IPS-20b (cell line): Measurements from ENCODE around the gene P3R3URF.

Experiments
- H3K27ac ChIP-seq: one replicate; pipeline ENCODE4 v1.5.1; 2013; ENCODE audit warnings: low read length
- H3K27me3 ChIP-seq: 2 replicates; pipeline ENCODE4 v1.6.1; 2013; ENCODE audit warnings: mild to moderate bottlenecking, low read length, inconsistent platforms; ENCODE audit not compliant: insufficient read depth
- H3K36me3 ChIP-seq: 2 replicates; pipeline ENCODE4 v1.6.1; 2013; ENCODE audit warnings: low read depth, mild to moderate bottlenecking, inconsistent platforms, low read length, moderate library complexity; ENCODE audit not compliant: insufficient read depth
- H3K4me1 ChIP-seq: 2 replicates; pipeline ENCODE4 v1.6.1; 2013; ENCODE audit warnings: mild to moderate bottlenecking, control low read depth, inconsistent platforms, low read length, moderate library complexity; ENCODE audit not compliant: insufficient read depth
- H3K4me3 ChIP-seq: 2 replicates; pipeline ENCODE4 v1.5.1; 2013; ENCODE audit warnings: mild to moderate bottlenecking, low read length, inconsistent platforms
- H3K9ac ChIP-seq: 2 replicates; pipeline ENCODE4 v1.6.1; 2013; ENCODE audit warnings: low read depth, mild to moderate bottlenecking, inconsistent platforms, low read length, moderate library complexity
- H3K9me3 ChIP-seq: 2 replicates; pipeline ENCODE4 v1.6.1; 2013; ENCODE audit warnings: mild to moderate bottlenecking, low read depth, low read length, inconsistent platforms; ENCODE audit not compliant: insufficient read depth

P3R3URF gene

DNA sequence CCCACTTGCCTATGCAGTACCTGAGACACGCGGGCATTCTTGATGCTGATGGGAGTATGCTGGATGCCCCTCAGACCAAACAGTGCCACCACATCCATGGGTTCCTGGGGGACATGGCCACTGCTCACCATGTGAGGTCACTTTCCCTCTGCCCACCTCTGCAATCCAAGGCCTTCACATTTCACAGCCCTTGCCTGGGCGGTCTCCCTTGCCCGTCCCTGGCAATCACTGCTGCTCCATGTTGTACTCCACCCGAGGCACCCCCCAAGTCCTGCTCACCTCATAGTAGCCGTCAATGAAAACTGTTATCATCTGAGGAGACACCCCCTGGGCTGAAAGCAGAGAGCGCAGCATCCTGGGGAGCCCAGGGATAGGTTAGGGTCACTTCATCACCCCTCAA lies 17.0 kb upstream of the P3R3URF start:
- no peaks in the 10 kb centered on the region for H3K4me1 ChIP-seq
- H3K4me3 ChIP-seq: no peak overlapping the region
- no peak overlapping the region for H3K27ac ChIP-seq
- peaks cover 50% of the 10 kb centered on the region for H3K36me3 ChIP-seq
- no peaks in the 10 kb centered on the region for H3K27me3 ChIP-seq
- H3K9ac ChIP-seq: no peak overlapping the region
- no peaks in the 10 kb centered on the region for H3K9me3 ChIP-seq

DNA sequence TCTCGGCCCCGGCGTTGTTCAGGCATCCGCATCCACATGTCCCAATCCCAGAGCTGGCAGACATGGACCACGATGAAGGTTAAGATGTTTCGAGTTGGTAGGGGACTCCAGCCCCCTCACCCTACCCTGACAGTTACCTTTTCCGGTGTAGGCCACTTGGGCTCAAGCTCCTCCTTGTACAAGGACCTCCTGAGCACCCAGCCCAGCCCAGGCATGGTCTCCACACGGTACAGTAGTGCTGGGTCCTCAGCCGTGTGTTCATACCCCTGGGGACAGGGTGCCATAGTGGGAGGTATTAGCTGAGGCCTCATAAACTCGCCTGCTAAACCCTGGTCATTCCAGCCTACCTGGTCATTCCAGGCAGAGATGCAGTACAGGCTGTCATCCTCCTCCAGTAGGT lies 15.9 kb upstream of the P3R3URF start:
- Histone ChIP-seq H3K36me3 (peaks cover 57% of the 10 kb centered on the region), H3K27ac (no peak overlapping the region), H3K4me1 (no peaks in the 10 kb centered on the region), H3K27me3 (no peaks in the 10 kb centered on the region), H3K4me3 (no peak overlapping the region), H3K9me3 (no peaks in the 10 kb centered on the region), H3K9ac (no peak overlapping the region)

DNA sequence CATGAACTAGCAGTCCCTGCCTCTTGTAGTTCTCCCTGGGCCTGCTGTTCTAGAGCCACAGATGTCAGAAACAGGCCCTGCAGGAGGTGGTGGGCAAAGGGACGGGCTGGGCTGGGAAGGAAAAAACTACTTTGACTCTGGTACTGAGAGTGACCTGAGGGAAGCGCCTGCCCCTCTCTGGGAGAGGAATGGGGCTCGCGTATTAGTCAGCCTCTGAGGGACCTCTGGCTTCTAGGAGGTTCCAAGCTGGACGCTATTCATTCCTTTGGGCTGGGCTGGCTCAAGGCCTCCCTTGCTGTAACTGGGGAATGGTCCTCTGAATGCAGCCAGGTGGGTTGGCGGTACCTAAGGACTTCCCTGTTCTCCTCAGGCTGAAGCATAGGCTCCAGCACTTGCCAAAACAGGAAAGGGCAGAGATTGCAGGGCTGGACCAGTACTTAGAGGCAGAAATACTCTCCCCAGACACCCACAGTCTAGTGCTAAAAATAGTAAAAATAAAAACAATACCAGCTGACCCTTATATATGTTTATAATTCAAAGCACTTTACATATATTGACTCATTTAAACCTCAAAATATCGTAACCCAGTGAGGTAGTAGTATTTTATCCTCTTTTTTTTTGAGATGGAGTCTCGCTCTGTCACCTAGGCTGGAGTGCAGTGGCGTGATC lies 14.9 kb upstream of the P3R3URF start:
- no peaks in the 10 kb centered on the region for H3K27me3 ChIP-seq
- H3K27ac ChIP-seq: no peak overlapping the region
- no peak overlapping the region for H3K9ac ChIP-seq
- H3K4me3 ChIP-seq: no peak overlapping the region
- no peaks in the 10 kb centered on the region for H3K9me3 ChIP-seq
- H3K36me3 ChIP-seq: peaks cover 57% of the 10 kb centered on the region
- H3K4me1 ChIP-seq: no peaks in the 10 kb centered on the region

DNA sequence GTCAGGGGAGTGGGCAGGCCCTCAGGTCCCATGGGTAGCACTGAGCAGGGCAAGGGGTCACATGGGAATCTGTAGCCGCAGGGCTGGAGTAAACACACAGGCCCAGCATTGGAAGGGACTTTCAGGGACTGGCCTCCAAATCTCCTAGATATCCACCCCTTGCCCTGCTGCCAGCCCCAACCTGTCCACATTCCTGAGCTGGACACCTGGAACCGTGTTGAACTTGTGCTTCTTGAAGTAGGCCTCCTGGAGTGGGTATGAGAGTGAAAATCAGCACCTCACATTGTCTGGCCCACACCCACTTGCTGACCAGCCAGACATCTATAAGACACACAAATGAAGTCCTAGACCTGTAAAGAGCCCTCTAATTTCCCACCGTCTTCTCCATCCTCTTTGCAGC lies 14.3 kb upstream of the P3R3URF start:
- H3K4me1 ChIP-seq: no peaks in the 10 kb centered on the region
- peaks cover 51% of the 10 kb centered on the region for H3K36me3 ChIP-seq
- no peaks in the 10 kb centered on the region for H3K27me3 ChIP-seq
- no peak overlapping the region for H3K9ac ChIP-seq
- H3K9me3 ChIP-seq: no peaks in the 10 kb centered on the region
- no peak overlapping the region for H3K4me3 ChIP-seq
- H3K27ac ChIP-seq: no peak overlapping the region

DNA sequence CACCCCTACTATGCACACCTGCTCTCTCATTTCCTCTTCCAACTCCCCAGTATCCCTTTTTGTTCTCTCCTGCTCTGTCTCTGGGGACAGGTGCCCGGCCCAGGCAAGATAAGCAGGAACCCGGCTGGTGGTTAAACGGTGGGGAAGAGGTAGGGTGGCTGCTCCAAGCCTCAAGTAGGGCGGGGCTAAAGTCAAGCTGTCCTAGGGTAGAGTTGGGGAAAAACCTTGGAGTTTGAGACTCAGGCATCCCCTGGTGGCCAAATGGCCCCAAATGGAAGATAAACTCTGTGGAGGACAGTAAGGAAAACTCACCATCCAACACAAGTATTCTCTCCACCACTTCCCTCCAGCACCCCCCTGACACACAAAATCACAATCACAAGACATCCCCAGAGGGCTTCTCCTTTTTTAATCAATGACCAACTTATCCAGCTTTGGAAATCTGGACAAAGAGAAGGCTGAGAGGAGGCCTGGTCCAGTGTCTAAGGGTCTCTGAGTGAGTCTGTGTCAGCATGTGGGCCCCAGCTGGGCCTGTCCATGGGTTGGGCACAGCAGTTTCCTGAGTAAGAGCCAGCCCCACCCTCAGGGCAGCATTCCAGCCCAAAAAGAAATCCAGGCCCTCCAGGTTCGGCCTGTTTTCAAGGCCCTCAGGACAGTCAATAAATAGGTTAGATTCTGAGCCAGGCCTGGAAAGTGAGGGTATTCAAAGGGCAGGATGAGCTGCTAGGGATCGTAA lies 12.2 kb upstream of the P3R3URF start:
- no peak overlapping the region for H3K4me3 ChIP-seq
- no peaks in the 10 kb centered on the region for H3K27me3 ChIP-seq
- H3K9me3 ChIP-seq: no peaks in the 10 kb centered on the region
- H3K36me3 ChIP-seq: peaks cover 40% of the 10 kb centered on the region
- H3K9ac ChIP-seq: no peak overlapping the region
- no peaks in the 10 kb centered on the region for H3K4me1 ChIP-seq
- H3K27ac ChIP-seq: no peak overlapping the region

DNA sequence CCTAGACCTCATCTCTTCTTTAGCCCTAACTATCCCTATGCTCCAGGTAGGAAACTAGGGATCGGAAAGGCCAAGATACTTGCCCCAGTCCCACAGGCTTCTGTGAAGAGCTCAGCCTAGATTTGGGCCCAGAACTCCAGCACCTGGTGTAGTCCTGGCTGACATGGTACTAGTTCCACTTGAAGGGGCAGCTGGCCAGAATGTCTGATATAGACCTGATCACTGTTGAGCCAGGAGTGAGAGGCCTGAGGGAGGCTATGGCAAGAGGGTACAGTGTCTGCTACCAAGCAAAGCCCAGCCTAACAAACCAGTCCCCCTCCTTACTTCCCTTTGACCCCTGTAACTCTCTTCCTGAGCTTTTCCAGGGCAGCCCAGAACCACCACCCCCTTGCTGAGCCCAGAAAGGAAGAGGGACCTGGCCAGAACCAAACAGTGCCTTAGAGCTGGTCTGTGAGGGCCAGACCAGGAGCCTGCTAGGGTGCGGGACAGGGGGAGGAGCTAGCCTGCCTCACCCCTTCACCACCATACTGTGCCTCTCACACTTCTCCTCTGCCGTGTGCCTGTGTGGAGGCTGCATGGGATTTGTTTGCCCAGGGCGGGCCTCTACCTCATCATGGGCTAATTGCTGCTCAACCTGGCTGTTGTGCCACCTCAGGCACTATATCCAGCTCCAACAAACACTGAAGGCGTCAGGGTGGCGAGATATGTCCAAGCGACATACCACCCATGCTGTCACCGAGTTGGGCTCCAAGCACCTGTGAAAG lies 11.0 kb upstream of the P3R3URF start:
- Histone ChIP-seq H3K9me3 (no peaks in the 10 kb centered on the region), H3K27ac (no peak overlapping the region), H3K36me3 (peaks cover 28% of the 10 kb centered on the region), H3K27me3 (no peaks in the 10 kb centered on the region), H3K4me1 (no peaks in the 10 kb centered on the region), H3K4me3 (no peak overlapping the region), H3K9ac (no peak overlapping the region)

DNA sequence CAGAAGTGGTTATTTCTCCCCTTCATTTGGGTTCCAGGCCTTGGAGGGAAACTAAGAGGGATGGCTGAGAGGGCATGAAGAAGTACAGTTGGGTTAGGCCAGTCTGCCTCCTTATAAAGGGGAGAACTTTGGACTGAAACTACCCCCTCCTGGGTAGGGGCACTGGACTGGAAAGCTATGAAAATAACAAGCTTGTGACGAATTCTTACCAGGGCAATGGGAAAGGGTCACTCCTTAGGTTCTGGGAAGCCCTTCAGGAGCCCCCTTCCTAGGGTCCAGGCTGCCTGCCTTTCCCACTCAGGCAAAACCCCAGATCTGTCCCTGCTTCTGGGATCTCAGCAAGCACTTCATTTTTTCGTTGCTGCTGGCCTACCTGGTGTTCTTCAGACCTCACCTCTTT lies 9.8 kb upstream of the P3R3URF start:
- Histone ChIP-seq H3K27ac (no peak overlapping the region), H3K4me3 (no peak overlapping the region), H3K9ac (no peak overlapping the region), H3K27me3 (peaks cover 10% of the 10 kb centered on the region), H3K4me1 (no peaks in the 10 kb centered on the region), H3K36me3 (peaks cover 22% of the 10 kb centered on the region), H3K9me3 (no peaks in the 10 kb centered on the region)

DNA sequence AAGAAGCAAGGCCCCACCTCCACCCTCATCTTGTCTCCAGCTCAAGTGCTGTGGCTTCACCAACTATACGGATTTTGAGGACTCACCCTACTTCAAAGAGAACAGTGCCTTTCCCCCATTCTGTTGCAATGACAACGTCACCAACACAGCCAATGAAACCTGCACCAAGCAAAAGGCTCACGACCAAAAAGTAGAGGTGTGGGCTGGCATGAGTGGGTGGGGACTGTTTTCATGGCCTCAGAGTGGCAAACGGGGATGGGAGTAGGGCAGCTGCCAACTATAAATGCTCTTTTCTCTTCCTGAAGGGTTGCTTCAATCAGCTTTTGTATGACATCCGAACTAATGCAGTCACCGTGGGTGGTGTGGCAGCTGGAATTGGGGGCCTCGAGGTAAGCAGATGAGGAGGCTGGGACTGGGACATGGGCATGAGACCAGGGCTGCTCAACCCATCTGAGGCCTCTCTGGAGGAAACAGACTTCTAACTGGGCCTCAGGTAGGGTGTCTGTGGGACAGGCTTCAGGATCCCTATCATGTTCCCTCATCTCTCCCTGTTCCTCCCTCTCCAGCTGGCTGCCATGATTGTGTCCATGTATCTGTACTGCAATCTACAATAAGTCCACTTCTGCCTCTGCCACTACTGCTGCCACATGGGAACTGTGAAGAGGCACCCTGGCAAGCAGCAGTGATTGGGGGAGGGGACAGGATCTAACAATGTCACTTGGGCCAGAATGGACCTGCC lies 8.8 kb upstream of the P3R3URF start:
- Histone ChIP-seq H3K27ac (no peak overlapping the region), H3K9ac (no peak overlapping the region), H3K9me3 (no peaks in the 10 kb centered on the region), H3K4me3 (no peak overlapping the region), H3K4me1 (no peaks in the 10 kb centered on the region; the same call in 1 of the 2 replicates), H3K27me3 (peaks cover 12% of the 10 kb centered on the region), H3K36me3 (peaks cover 14% of the 10 kb centered on the region)

DNA sequence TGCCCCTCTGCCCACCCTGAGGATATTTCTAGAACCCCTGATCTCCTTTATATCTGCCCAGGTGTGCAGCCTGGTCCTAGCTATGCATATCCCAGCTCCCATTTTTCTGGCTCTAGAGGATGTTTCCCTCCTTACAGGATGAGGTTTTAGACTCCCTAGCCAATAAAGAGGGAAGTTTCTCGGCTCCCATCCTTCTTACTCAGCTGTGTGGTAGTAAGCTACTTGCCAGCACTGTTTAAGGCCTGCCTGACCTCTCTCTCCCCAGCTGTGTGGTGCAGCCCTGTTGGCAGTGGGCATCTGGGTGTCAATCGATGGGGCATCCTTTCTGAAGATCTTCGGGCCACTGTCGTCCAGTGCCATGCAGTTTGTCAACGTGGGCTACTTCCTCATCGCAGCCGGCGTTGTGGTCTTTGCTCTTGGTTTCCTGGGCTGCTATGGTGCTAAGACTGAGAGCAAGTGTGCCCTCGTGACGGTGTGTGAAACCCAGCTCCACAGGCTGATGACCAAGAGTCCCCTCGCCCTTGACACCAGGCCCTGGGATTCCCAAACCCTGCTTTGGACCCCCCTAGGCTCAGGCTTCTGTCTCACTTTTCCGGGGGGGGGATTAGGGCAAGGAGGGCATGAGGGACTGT lies 7.8 kb upstream of the P3R3URF start:
- Histone ChIP-seq H3K9me3 (no peaks in the 10 kb centered on the region), H3K36me3 (peaks cover 8% of the 10 kb centered on the region; the same call in 1 of the 2 replicates), H3K27me3 (peaks cover 12% of the 10 kb centered on the region), H3K27ac (no peak overlapping the region), H3K4me1 (no peaks in the 10 kb centered on the region; the same call in 1 of the 2 replicates), H3K9ac (no peak overlapping the region), H3K4me3 (no peak overlapping the region)

DNA sequence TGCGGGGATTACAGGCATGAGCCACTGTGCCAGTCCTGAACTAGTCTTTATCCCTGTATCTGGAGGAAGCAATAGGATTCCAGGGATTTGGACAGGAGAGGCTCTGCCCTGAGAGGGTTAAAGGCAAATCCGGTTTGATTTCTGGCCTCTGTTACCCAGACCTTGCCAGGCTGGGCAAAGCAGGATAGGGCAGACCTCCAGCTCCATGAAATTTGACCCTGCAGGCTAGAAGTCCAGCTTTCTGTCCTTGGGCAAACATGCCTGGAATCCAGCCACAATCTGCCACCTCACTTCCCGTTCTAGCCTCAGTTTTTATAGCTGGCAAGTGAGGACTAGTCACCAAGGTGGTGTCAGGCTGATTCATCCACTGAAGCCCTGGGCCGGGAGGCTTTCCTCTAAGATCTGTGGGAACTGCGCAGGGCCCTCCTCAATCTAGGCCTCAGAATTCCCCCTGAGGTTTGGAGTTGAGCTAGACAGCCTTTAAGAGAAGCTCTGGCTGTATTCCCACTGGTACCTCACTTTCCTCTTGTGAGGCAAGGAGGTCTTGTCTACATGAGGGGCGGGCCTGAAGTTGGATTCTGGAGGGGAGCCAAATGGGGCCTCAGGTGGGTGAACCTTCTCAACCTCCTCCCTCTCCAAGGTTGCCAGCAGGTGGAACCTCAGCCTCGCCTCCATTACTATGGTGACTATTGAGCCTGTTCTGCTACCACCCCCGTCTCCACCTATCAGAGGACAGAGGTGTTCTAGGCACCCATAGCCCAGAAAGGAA lies 7.0 kb upstream of the P3R3URF start:
- H3K4me1 ChIP-seq: no peaks in the 10 kb centered on the region; the same call in 1 of the 2 replicates
- H3K27me3 ChIP-seq: peaks cover 12% of the 10 kb centered on the region
- no peaks in the 10 kb centered on the region for H3K9me3 ChIP-seq
- peaks cover 8% of the 10 kb centered on the region; the same call in 1 of the 2 replicates for H3K36me3 ChIP-seq
- no peak overlapping the region for H3K27ac ChIP-seq
- H3K4me3 ChIP-seq: no peak overlapping the region
- no peak overlapping the region for H3K9ac ChIP-seq
